Loucy (cell line): ENCODE data around the gene PIK3CA.

Source experiments
- H2AFZ ChIP-seq: fragments of 200-600 bp; sonication (generic); 2 replicates; pipeline ENCODE4 v1.6.0; 2016; ENCODE audit warnings: antibody characterized with exemption, mild to moderate bottlenecking, low read length, moderate library complexity
- H3F3A ChIP-seq: fragments of 200-600 bp; 2 replicates; pipeline ENCODE4 v1.6.0; 2016; ENCODE audit warnings: antibody characterized with exemption, low read depth, mild to moderate bottlenecking
- H3K27me3 ChIP-seq: fragments of 200-600 bp; sonication (generic); 2 replicates; pipeline ENCODE4 v1.6.1; 2014; ENCODE audit warnings: low read length, mild to moderate bottlenecking; ENCODE audit not compliant: insufficient read depth, poor library complexity, severe bottlenecking
- H3K36me3 ChIP-seq: fragments of 200-600 bp; sonication (generic); 2 replicates; pipeline ENCODE4 v1.6.1; 2016; ENCODE audit warnings: low read length; ENCODE audit not compliant: insufficient read depth
- H3K4me1 ChIP-seq: fragments of 200-600 bp; sonication (generic); 2 replicates; pipeline ENCODE4 v1.5.1; 2014; ENCODE audit warnings: low read length, mild to moderate bottlenecking; ENCODE audit not compliant: insufficient read depth, poor library complexity, severe bottlenecking
- H3K4me2 ChIP-seq: fragments of 200-600 bp; sonication (generic); 2 replicates; pipeline ENCODE4 v1.6.0; 2014; ENCODE audit warnings: antibody characterized with exemption, low read length, low read depth, mild to moderate bottlenecking; ENCODE audit not compliant: poor library complexity, severe bottlenecking
- H3K4me3 ChIP-seq: fragments of 200-600 bp; sonication (generic); 2 replicates; pipeline ENCODE4 v1.5.1; 2014; ENCODE audit warnings: low read length, mild to moderate bottlenecking, mixed read lengths; ENCODE audit not compliant: poor library complexity, severe bottlenecking
- H3K79me2 ChIP-seq: fragments of 200-600 bp; sonication (generic); 2 replicates; pipeline ENCODE4 v1.6.1; 2014; ENCODE audit warnings: low read length; ENCODE audit not compliant: insufficient read depth
- H3K9ac ChIP-seq: fragments of 200-600 bp; sonication (generic); 2 replicates; pipeline ENCODE4 v1.6.0; 2014; ENCODE audit warnings: mild to moderate bottlenecking, low read depth, low read length, moderate library complexity; ENCODE audit not compliant: poor library complexity, severe bottlenecking
- H3K9me2 ChIP-seq: fragments of 200-600 bp; sonication (generic); replicated peaks from 2 replicates; pipeline ENCODE4 v1.6.1; 2016; ENCODE audit warnings: low read depth, low read length, mixed read lengths
- H3K9me3 ChIP-seq: fragments of 200-600 bp; sonication (generic); 2 replicates; pipeline ENCODE4 v1.6.1; 2014; ENCODE audit warnings: mild to moderate bottlenecking, antibody characterized with exemption, low read length, low read depth; ENCODE audit not compliant: insufficient read depth
- H4K20me1 ChIP-seq: fragments of 200-600 bp; sonication (generic); 2 replicates; pipeline ENCODE4 v1.6.0; 2014; ENCODE audit warnings: antibody characterized with exemption, low read length, mild to moderate bottlenecking; ENCODE audit not compliant: insufficient read depth, poor library complexity, severe bottlenecking
- CTCF ChIP-seq: fragments of 200-600 bp; sonication (generic); conservative IDR thresholded peaks from 2 replicates; pipeline ENCODE4 v1.5.1; 2014; ENCODE audit warnings: mild to moderate bottlenecking, antibody characterized with exemption, low read length
- EZH2phosphoT487 ChIP-seq: fragments of 200-600 bp; IDR thresholded peaks from 2 replicates; pipeline ENCODE4 v1.6.1; 2018; ENCODE audit warnings: antibody characterized with exemption, mild to moderate bottlenecking, moderate library complexity, borderline replicate concordance

The PIK3CA gene

GRCh38 chr3:179186426-179186825, 38.3 kb downstream of the PIK3CA start:
- H3K9me2 ChIP-seq = no peaks in the 10 kb centered on the region
- H3K4me3 ChIP-seq = no peak overlapping the region
- peaks cover 25% of the 10 kb centered on the region for H4K20me1 ChIP-seq
- H3K27me3 ChIP-seq = no peaks in the 10 kb centered on the region
- no peak overlapping the region for H3K9ac ChIP-seq
- H3K4me2 ChIP-seq = no peak overlapping the region
- no peaks in the 10 kb centered on the region for H3K9me3 ChIP-seq
- TF ChIP-seq CTCF (no peak), EZH2phosphoT487 (no peak)
- H3K4me1 ChIP-seq = peaks cover 13% of the 10 kb centered on the region
- peaks cover 71% of the 10 kb centered on the region for H3K79me2 ChIP-seq
- H3F3A ChIP-seq = no peaks in the 10 kb centered on the region
- no peaks in the 10 kb centered on the region for H3K36me3 ChIP-seq
- no peak overlapping the region for H2AFZ ChIP-seq

- Histone ChIP-seq H3K36me3 (no peaks in the 10 kb centered on the region), H3K4me1 (peaks cover 20% of the 10 kb centered on the region), H3K79me2 (peaks cover 74% of the 10 kb centered on the region), H3K9me3 (no peaks in the 10 kb centered on the region), H3K27me3 (no peaks in the 10 kb centered on the region), H3K9ac (no peak overlapping the region), H3K4me3 (no peak overlapping the region), H2AFZ (no peak overlapping the region), H3F3A (no peaks in the 10 kb centered on the region), H4K20me1 (peaks cover 16% of the 10 kb centered on the region), H3K4me2 (no peak overlapping the region), H3K9me2 (no peaks in the 10 kb centered on the region)
- TF ChIP-seq EZH2phosphoT487 (no peak), CTCF (no peak)
Observed at GRCh38 chr3:179189759-179190158, 41.6 kb downstream of the PIK3CA start.

- Histone ChIP-seq H3K4me1 (peaks cover 28% of the 10 kb centered on the region), H3F3A (no peaks in the 10 kb centered on the region), H4K20me1 (peaks cover 23% of the 10 kb centered on the region), H3K9ac (no peak overlapping the region), H3K9me2 (no peaks in the 10 kb centered on the region), H3K4me3 (no peak overlapping the region), H3K27me3 (no peaks in the 10 kb centered on the region), H3K36me3 (no peaks in the 10 kb centered on the region), H3K9me3 (no peaks in the 10 kb centered on the region), H3K79me2 (peaks cover 75% of the 10 kb centered on the region), H3K4me2 (no peak overlapping the region), H2AFZ (no peak overlapping the region)
- TF ChIP-seq CTCF (no peak), EZH2phosphoT487 (no peak)
Observed at GRCh38 chr3:179190581-179190980, 42.4 kb downstream of the PIK3CA start.
